Neural crest cell (in vitro differentiated cells): Measurements from ENCODE around the gene SNTA1. TPM values are rescaled to one million over a fixed set of nuclear protein-coding genes. Genes with fewer than 3 reads are reported as not detected.

Source experiments
- DNase-seq: peaks from one replicate; pipeline ENCODE4 v3.0.0; 2021; ENCODE audit warnings: low read depth, mixed read lengths, low spot score
- H3K27ac Mint-ChIP-seq: one replicate; pipeline ENCODE4 v1.8.0; 2021; ENCODE audit warnings: mild to moderate bottlenecking, mixed read lengths; ENCODE audit not compliant: unreplicated experiment
- H3K27me3 Mint-ChIP-seq: 2 replicates; pipeline ENCODE4 v1.8.0; 2021; ENCODE audit warnings: low read depth, mild to moderate bottlenecking, mixed read lengths
- H3K36me3 Mint-ChIP-seq: 2 replicates; pipeline ENCODE4 v1.8.0; 2021; ENCODE audit warnings: low read depth, mild to moderate bottlenecking, mixed read lengths
- H3K4me1 Mint-ChIP-seq: 2 replicates; pipeline ENCODE4 v1.8.0; 2021; ENCODE audit warnings: mixed read lengths
- H3K4me3 Mint-ChIP-seq: one replicate; pipeline ENCODE4 v1.8.0; 2021; ENCODE audit warnings: mild to moderate bottlenecking, mixed read lengths
- H3K9me3 Mint-ChIP-seq: 2 replicates; pipeline ENCODE4 v1.8.0; 2021; ENCODE audit warnings: mixed read lengths
- total RNA-seq: library from RNA; stranded (reverse); gene quantifications from 2 replicates; pipeline ENCODE4 v1.2.1, GENCODE V29; 2021
- TF ChIP-seq, protein P1 (sequence below): fragments of 200-600 bp; sonication (generic); conservative IDR thresholded peaks from 2 replicates; pipeline ENCODE4 v1.5.0; 2021; ENCODE audit warnings: antibody characterized with exemption, mild to moderate bottlenecking

SNTA1 gene
- total RNA-seq, 1 donor from 2014 or later, result 9.4 TPM

DNA sequence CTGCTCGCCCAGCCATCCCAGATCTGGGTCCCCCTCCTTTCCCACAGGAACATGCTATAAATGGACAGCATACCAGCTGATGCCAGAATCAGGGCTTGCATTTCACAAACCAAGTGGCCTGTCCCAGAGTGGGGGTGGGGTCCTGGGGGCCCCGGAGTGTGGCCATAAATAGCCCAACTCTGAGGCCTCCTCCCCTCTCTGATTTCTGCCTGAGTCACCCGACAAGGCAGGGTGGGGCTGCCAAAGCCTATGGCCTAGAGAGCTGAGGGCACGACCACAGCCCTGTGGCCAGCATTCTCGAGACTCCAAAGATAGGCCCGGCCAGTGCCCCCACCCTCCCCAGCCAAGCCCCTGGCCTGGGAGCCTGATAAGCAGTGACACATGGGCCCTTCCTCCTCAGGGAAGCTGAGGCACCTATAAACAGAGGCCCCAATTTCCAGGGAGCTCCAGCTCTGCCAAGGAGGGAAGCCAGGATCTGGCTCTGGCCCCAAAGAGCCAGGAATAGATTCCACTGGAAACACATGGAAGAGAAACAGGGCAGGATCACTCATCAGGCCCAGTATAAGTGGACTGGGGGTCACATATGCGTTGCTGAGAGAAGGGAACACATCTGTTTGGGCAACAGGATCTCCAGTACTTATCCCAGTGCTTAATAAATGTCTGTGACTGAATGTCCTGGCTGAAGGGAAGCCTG, 20.3 kb downstream of the SNTA1 start:
- Mint-ChIP-seq H3K36me3 (no peaks in the 10 kb centered on the region), H3K4me3 (no peak overlapping the region), H3K27me3 (no peaks in the 10 kb centered on the region), H3K9me3 (no peaks in the 10 kb centered on the region), H3K27ac (peak overlapping the region; percentile 20), H3K4me1 (no peaks in the 10 kb centered on the region)
- TF ChIP-seq, protein P1, sequence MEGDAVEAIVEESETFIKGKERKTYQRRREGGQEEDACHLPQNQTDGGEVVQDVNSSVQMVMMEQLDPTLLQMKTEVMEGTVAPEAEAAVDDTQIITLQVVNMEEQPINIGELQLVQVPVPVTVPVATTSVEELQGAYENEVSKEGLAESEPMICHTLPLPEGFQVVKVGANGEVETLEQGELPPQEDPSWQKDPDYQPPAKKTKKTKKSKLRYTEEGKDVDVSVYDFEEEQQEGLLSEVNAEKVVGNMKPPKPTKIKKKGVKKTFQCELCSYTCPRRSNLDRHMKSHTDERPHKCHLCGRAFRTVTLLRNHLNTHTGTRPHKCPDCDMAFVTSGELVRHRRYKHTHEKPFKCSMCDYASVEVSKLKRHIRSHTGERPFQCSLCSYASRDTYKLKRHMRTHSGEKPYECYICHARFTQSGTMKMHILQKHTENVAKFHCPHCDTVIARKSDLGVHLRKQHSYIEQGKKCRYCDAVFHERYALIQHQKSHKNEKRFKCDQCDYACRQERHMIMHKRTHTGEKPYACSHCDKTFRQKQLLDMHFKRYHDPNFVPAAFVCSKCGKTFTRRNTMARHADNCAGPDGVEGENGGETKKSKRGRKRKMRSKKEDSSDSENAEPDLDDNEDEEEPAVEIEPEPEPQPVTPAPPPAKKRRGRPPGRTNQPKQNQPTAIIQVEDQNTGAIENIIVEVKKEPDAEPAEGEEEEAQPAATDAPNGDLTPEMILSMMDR, result no peak
- no peak for DNase-seq

DNA sequence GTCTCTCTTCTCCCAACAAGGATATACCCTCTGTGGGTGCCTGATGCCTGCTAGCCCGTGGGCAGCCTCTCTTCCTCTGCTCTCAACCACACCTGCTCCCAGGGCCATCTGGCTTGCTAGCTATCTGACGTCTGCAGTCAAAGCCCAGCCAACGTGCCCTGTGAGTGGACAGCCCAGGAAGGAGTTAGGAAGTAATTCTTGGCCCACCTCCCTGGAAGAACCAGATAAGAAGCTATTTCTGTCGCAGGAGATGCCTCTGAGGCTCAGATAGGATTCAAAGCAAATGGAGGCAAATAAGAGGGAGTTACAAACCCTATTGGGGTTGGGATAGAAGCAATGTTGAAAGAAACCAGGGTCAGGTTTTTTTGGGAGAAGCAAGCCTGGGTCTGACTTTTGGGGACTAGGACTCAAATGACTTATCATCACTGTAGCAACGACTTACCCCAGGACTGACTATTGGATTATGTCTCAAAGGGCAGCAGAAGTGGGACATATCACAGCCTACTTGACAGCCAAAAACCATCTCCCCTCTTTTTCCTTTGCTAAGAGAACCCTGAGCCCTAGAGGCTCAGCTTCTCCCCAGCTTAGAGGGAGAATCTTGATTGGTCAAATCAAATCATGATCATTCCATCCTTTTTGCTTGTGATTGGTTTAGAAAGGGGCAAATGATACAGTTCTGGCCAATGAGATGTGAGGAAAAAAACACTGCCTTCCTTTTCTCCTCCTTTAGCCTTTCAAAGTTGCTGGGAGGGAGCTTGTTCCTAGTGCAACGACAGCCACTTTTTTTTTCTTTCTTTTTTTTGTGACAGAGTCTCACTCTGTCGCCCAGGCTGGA, 24.2 kb downstream of the SNTA1 start:
- Mint-ChIP-seq H3K9me3 (no peaks in the 10 kb centered on the region), H3K36me3 (no peaks in the 10 kb centered on the region), H3K27me3 (no peaks in the 10 kb centered on the region), H3K27ac (no peak overlapping the region), H3K4me3 (no peak overlapping the region), H3K4me1 (no peaks in the 10 kb centered on the region)
- no peak for DNase-seq
- TF ChIP-seq, protein P1, result no peak

DNA sequence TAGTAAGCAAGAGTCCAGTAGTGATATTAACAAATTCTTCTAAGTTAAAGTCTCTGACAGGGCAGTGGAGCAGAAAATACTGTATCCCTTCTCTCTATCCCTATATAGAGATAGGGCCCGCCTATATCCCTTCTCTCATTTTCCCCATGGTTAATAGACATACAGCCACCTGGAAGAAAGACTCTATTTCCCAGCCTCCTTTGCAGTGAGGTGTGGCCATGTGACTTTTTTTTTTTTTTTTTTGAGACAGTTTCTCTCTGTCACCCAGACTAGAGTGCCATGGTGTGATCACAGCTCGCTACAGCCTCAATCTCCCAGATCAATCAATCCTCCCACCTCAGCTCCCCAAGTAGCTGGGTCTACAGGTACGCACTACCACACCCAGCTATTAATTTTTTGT, 25.5 kb downstream of the SNTA1 start:
- TF ChIP-seq, protein P1, result no peak
- DNase-seq, result no peak

DNA sequence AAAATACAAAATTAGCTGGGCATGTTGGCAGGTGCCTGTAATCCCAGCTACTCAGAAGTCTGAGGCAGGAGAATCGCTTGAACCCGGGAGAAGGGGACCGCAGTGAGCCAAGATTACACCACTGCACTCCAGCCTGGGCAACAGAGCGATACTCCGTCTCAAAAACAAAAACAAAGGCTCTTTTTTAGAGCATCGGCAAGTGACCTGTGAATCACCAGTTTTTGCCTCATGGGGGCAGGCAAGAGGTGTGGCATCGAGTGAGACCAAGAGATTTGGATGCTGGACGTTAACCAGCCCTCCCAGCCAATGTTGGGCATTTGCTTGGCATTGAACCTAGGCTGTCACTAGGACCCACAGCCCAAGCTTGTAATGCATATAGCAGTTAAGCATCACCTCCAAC, 27.6 kb downstream of the SNTA1 start:
- no peaks in the 10 kb centered on the region for H3K4me1 Mint-ChIP-seq
- no peaks in the 10 kb centered on the region for H3K27me3 Mint-ChIP-seq
- TF ChIP-seq, protein P1, result peak; percentile 65
- H3K36me3 Mint-ChIP-seq, result no peaks in the 10 kb centered on the region
- peak; percentile 26 for DNase-seq
- H3K27ac Mint-ChIP-seq, result no peak overlapping the region
- H3K4me3 Mint-ChIP-seq, result no peak overlapping the region
- H3K9me3 Mint-ChIP-seq, result no peaks in the 10 kb centered on the region

More for the DNA sequence above, 25.5 kb downstream of the SNTA1 start:
- Mint-ChIP-seq H3K36me3 (no peaks in the 10 kb centered on the region), H3K27me3 (no peaks in the 10 kb centered on the region), H3K4me1 (no peaks in the 10 kb centered on the region), H3K9me3 (no peaks in the 10 kb centered on the region), H3K4me3 (no peak overlapping the region), H3K27ac (peak overlapping the region; percentile 45)

DNA sequence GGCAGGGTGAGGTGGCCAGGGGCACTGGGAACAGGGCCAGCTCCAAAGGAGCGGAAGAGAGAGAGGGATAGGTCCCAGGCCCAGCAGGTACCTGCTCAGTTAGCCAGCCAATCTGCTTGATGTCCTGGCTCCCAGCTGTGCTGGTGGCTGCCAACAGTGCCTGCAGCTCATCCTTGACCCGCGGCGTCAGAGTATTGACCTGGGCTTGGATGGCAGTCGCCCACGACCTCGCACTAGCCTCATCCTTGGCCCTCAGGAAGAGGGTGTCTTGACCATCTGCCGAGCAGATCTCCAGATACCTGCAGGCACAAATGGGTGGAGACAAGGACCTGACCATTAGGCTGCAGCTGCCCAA, 31.1 kb downstream of the SNTA1 start:
- no peaks in the 10 kb centered on the region for H3K27me3 Mint-ChIP-seq
- no peak for DNase-seq
- TF ChIP-seq, protein P1, result no peak
- H3K27ac Mint-ChIP-seq, result no peak overlapping the region
- peaks cover 3% of the 10 kb centered on the region for H3K36me3 Mint-ChIP-seq
- H3K4me3 Mint-ChIP-seq, result no peak overlapping the region
- no peaks in the 10 kb centered on the region for H3K9me3 Mint-ChIP-seq
- peaks cover 2% of the 10 kb centered on the region for H3K4me1 Mint-ChIP-seq
